ENCODE measurements around the gene YTHDF1.

Gene YTHDF1

GRCh38 chr20:63217706-63218105 is 1.8 kb upstream of the YTHDF1 start:
- Histone ChIP-seq H3K27ac (0 out of 22 replicates have a peak overlapping the region, but pooled peaks of 1 of the 11 experiments have one; percentile 13), H3K36me3 (peaks cover 21 to 24% (median 22%) of the 10 kb centered on the region in 11 experiments), H3K9ac (peak overlapping the region in 5 of 11 experiments; percentile 12 to 99 (median 96); a peak in 5 of 22 replicates), H4K20me1 (peaks cover 25 to 31% (median 30%) of the 10 kb centered on the region in 11 experiments), H3K4me2 (peak overlapping the region in 6 of 11 experiments; percentile 89 to 99 (median 94); a peak in 8 of 22 replicates), H3K27me3 (no peaks in the 10 kb centered on the region), H3K4me3 (no peak overlapping the region), H3K4me1 (peaks cover 30 to 47% (median 37%) of the 10 kb centered on the region in 10 experiments), H3K9me3 (replicated peaks in 1 of 11) (no peaks in the 10 kb centered on the region)
- no peak for TF ChIP-seq Cebpa-rat (IDR thresholded peaks at IDR 0.05)

DNA sequence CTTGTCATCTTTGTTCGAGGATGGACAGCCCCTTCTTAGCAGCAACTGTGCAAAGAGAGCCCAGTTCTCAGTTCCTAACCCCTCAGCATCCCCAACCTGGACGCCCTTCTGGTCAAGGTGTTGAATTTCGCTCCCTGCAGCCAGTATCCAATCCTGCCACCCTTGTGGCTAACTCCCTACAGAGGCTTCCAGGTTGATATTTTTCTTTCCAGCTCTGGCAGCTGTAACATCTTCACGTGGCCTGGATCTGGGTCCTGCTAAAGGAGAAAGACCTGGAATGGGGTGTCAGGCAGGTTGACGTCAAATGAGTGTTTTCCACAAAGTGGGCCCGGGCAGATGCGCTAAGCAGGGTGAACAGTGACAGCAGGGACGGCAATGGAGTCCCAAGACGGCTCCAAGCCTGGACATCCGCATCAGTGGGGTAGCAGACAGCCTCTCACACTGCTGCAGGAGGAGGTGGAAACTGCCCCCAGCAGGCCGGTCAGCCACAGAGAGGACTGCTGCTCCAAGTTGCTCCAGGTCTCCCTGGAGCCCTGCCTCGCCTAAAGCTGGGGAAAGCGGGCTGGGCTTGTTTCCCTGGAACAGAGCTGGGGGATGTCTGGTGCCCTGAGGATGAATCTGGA is 1.0 kb upstream of the YTHDF1 start:
- TF ChIP-seq Cebpa-rat (IDR thresholded peaks at IDR 0.05) = no peak
- Histone ChIP-seq H3K27me3 (no peaks in the 10 kb centered on the region), H3K27ac (peak overlapping the region in 10 of 11 experiments; percentile 91 to 98 (median 95); a peak in 19 of 22 replicates), H3K36me3 (peaks cover 28 to 32% (median 30%) of the 10 kb centered on the region in 11 experiments), H4K20me1 (peaks cover 32 to 39% (median 37%) of the 10 kb centered on the region in 11 experiments), H3K9ac (peak overlapping the region; percentile 95 to 99 (median 98)), H3K4me2 (peak overlapping the region; percentile 89 to 99 (median 94)), H3K4me3 (peak overlapping the region; percentile 85 to 100 (median 98)), H3K9me3 (replicated peaks in 1 of 11) (no peaks in the 10 kb centered on the region), H3K4me1 (peaks cover 37 to 54% (median 45%) of the 10 kb centered on the region in 10 experiments)

- H3K4me1 ChIP-seq = peaks cover 53 to 68% (median 59%) of the 10 kb centered on the region in 10 experiments
- no peak for TF ChIP-seq Cebpa-rat (IDR thresholded peaks at IDR 0.05)
Measured at GRCh38 chr20:63215101-63216040, 560 bp downstream of the YTHDF1 start.

DNA sequence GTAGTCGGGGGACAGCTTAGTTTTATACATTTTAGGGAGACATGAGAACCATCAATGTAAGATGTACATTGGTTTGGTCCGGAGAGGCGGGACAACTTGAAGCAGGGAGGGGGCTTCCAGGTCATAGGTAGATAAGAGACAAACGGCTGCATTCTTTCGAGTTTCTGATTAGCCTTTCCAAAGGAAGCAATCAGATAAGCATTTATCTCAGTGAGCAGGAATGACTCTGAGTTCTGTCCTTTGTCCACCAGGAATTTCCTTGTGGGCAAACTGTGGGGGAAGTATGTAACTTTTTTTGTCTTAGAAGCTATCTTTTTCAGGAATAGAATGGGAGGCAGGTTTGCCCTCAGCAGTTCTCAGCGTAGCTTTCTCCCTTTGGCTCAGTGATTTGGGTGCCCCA is 1.4 kb downstream of the YTHDF1 start:
- Histone ChIP-seq H3K27ac (no peak overlapping the region; a peak in 1 of 22 replicates), H3K9ac (peak overlapping the region; percentile 95 to 99 (median 98); a peak in 20 of 22 replicates), H3K36me3 (peaks cover 53 to 56% (median 54%) of the 10 kb centered on the region in 11 experiments), H3K27me3 (no peaks in the 10 kb centered on the region), H4K20me1 (peaks cover 57 to 63% (median 62%) of the 10 kb centered on the region in 11 experiments), H3K9me3 (replicated peaks in 1 of 11) (no peaks in the 10 kb centered on the region), H3K4me3 (peak overlapping the region; percentile 85 to 100 (median 98); a peak in 19 of 20 replicates), H3K4me1 (peaks cover 58 to 76% (median 68%) of the 10 kb centered on the region in 10 experiments), H3K4me2 (peak overlapping the region; percentile 80 to 99 (median 94))
- TF ChIP-seq Cebpa-rat (IDR thresholded peaks at IDR 0.05) = no peak

More at GRCh38 chr20:63215101-63216040, 560 bp downstream of the YTHDF1 start:
- H3K27me3 ChIP-seq = no peaks in the 10 kb centered on the region
- peak overlapping the region; percentile 80 to 99 (median 94) for H3K4me2 ChIP-seq
- no peaks in the 10 kb centered on the region for H3K9me3 ChIP-seq (replicated peaks in 1 of 11)
- peak overlapping the region; percentile 91 to 98 (median 95) for H3K27ac ChIP-seq
- H3K9ac ChIP-seq = peak overlapping the region; percentile 95 to 99 (median 98)
- H4K20me1 ChIP-seq = peaks cover 48 to 55% (median 53%) of the 10 kb centered on the region in 11 experiments
- peak overlapping the region; percentile 85 to 100 (median 98) for H3K4me3 ChIP-seq
- peaks cover 44 to 48% (median 46%) of the 10 kb centered on the region in 11 experiments for H3K36me3 ChIP-seq

- peaks cover 67 to 72% (median 72%) of the 10 kb centered on the region in 11 experiments for H3K36me3 ChIP-seq
- H3K27me3 ChIP-seq = no peaks in the 10 kb centered on the region
- H3K4me1 ChIP-seq = peaks cover 58 to 80% (median 72%) of the 10 kb centered on the region in 10 experiments
- peaks cover 73 to 80% (median 79%) of the 10 kb centered on the region in 11 experiments for H4K20me1 ChIP-seq
- peak overlapping the region; percentile 13 to 99 (median 43); a peak in 18 of 22 replicates for H3K4me2 ChIP-seq
- no peak for TF ChIP-seq Cebpa-rat (IDR thresholded peaks at IDR 0.05)
- no peak overlapping the region for H3K27ac ChIP-seq
- peak overlapping the region in 10 of 11 experiments; percentile 17 to 54 (median 26); a peak in 13 of 22 replicates for H3K9ac ChIP-seq
- H3K4me3 ChIP-seq = no peak overlapping the region
- no peaks in the 10 kb centered on the region for H3K9me3 ChIP-seq (replicated peaks in 1 of 11)
Measured at GRCh38 chr20:63212792-63213191, 3.1 kb downstream of the YTHDF1 start.

DNA sequence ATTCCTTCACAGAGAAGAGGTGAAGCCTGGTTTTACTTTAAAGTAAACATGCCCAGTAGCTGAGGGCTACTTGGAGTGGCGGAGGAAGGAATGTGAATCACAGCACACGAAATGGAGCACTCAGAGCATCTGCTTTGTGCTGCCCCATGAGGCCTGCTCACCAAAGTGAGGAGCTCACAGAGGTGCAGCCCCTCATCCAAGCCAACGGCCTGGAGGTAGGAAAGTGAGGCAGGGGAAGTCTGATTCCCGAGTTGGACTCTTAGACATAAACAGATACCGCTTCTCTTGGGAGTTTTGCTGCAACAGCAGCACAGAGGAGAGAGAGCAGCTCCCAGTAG is 3.6 kb downstream of the YTHDF1 start:
- no peaks in the 10 kb centered on the region for H3K27me3 ChIP-seq
- no peak overlapping the region for H3K4me3 ChIP-seq
- peak overlapping the region in 10 of 11 experiments; percentile 17 to 54 (median 29); a peak in 12 of 22 replicates for H3K9ac ChIP-seq
- H4K20me1 ChIP-seq = peaks cover 78 to 85% (median 83%) of the 10 kb centered on the region in 11 experiments
- no peak overlapping the region for H3K27ac ChIP-seq
- H3K4me2 ChIP-seq = peak overlapping the region; percentile 13 to 98 (median 41); a peak in 19 of 22 replicates
- peaks cover 71 to 77% (median 76%) of the 10 kb centered on the region in 11 experiments for H3K36me3 ChIP-seq
- no peak for TF ChIP-seq Cebpa-rat (IDR thresholded peaks at IDR 0.05)
- H3K9me3 ChIP-seq (replicated peaks in 1 of 11) = no peaks in the 10 kb centered on the region
- H3K4me1 ChIP-seq = peaks cover 54 to 85% (median 68%) of the 10 kb centered on the region in 10 experiments

GRCh38 chr20:63210011-63210605 is 5.8 kb downstream of the YTHDF1 start:
- Histone ChIP-seq H3K9ac (peak overlapping the region in 8 of 11 experiments; percentile 4 to 51 (median 28); a peak in 7 of 22 replicates), H4K20me1 (peaks cover 98 to 100% (median 100%) of the 10 kb centered on the region in 11 experiments), H3K9me3 (replicated peaks in 1 of 11) (no peaks in the 10 kb centered on the region), H3K27me3 (no peaks in the 10 kb centered on the region), H3K4me2 (peak overlapping the region in 9 of 11 experiments; percentile 9 to 98 (median 31); a peak in 13 of 22 replicates), H3K4me3 (no peak overlapping the region), H3K4me1 (peaks cover 43 to 89% (median 56%) of the 10 kb centered on the region in 10 experiments), H3K36me3 (peaks cover 94 to 99% (median 98%) of the 10 kb centered on the region in 11 experiments), H3K27ac (peak overlapping the region in 2 of 11 experiments; percentile 3 to 7; a peak in 1 of 22 replicates)
- TF ChIP-seq Cebpa-rat (IDR thresholded peaks at IDR 0.05) = no peak

DNA sequence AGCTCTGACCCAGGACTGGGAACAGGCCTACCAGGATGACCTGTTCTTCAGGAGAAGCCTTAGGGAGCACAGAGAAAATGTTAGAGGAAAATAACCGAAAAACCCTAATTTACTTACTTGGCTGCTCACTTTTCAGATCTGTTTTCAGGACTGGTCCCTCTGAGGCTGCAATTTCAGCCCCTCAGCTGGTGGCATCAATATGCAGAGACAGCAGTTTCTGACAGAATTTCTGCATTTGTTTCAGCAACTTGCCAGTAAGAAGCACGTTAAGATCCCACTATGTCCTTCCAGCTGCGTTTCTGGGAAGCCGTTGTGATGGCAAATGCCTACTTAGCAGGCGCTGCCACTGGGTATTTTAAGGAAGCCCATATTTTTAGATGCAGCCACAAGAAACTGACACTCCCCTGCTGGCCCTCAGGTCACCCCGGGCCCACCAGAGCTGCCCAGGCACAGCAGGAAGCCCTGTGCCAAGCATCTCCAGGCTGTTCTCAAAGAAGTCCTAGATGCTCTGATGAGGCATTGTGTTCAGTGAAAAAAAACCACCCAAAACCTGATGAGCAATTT is 7.5 kb downstream of the YTHDF1 start:
- Histone ChIP-seq H3K27ac (peak overlapping the region in 3 of 11 experiments; percentile 31 to 69 (median 59); a peak in 3 of 22 replicates), H3K4me1 (peaks cover 30 to 73% (median 41%) of the 10 kb centered on the region in 10 experiments), H3K27me3 (no peaks in the 10 kb centered on the region), H3K4me2 (peak overlapping the region in 3 of 11 experiments; percentile 15 to 62 (median 57); a peak in 5 of 22 replicates), H3K36me3 (peaks cover 97 to 100% (median 100%) of the 10 kb centered on the region in 11 experiments), H3K4me3 (no peak overlapping the region), H4K20me1 (peaks cover 98 to 100% (median 100%) of the 10 kb centered on the region in 11 experiments), H3K9ac (peak overlapping the region in 6 of 11 experiments; percentile 6 to 61 (median 24); a peak in 6 of 22 replicates), H3K9me3 (replicated peaks in 1 of 11) (no peaks in the 10 kb centered on the region)
- TF ChIP-seq Cebpa-rat (IDR thresholded peaks at IDR 0.05) = no peak

Measured in BLaER1 treated with 17β-estradiol and CSF1 and Interleukin-3, amounts not matched to agents 10 nM and 100 nM (cell line).